Inferior parietal cortex (tissue), 1 donor: ENCODE results near the gene AUTS2.
"Not testable (repeated sequence)": the region's sequence is repeated elsewhere in the genome, so short reads cannot be mapped to it uniquely, and the experiment has no call there.

Source experiments
- DNase-seq: peaks from one replicate; pipeline ENCODE4 v3.0.0-alpha.2; 2016; ENCODE audit errors: extremely low spot score

AUTS2 gene

GRCh38 chr7:70630440-70630817 lies 1032.2 kb downstream of the AUTS2 start:
- no peak for DNase-seq

- no peak for DNase-seq
Measured at GRCh38 chr7:70630818-70631457, 1032.7 kb downstream of the AUTS2 start.

DNA sequence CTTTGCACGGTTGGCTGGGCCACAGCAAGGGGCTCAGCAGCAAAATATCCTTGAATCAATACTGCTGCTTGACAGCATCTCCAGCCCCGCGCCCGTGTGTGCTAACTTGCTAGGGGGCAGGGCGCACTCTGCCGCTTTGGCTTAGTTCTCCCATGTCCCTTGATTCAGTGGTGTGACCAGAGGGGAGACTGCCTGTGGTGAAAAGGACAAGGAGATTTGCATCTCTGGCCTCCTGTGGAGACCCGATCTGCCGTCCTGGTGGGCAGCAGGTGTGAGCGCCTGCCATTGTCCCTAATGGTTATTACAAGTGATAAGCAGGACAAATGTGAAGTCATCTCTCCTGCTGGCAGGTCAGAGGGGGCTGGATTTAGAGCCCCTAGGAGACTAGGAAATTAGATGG lies 1033.4 kb downstream of the AUTS2 start:
- DNase-seq: no peak

- DNase-seq: no peak
Measured at GRCh38 chr7:70632400-70632799, 1034.1 kb downstream of the AUTS2 start.

GRCh38 chr7:70634071-70634470 lies 1035.8 kb downstream of the AUTS2 start:
- no peak for DNase-seq

DNA sequence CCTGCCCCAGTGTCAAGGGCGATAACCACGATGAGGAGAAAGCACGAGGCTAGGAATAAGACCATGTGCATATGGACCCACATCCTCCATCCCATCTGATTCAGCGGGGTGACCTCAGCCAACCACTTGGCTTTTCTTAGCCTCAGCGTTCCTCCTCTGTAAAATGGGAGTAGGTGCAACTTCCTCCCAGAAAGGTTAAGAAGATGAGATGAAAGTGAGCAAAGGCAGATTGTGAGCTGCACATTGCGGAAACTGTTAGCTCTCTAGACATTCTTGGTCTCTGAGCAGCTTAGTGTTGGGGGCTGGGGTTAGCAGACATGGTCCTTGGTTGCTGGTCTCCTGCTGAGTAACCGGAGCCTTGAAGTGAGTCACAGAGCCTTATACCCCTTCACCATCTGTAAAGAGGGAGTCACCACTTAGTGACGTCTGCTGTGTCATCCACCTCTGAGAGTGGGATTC lies 1036.4 kb downstream of the AUTS2 start:
- no peak for DNase-seq

DNA sequence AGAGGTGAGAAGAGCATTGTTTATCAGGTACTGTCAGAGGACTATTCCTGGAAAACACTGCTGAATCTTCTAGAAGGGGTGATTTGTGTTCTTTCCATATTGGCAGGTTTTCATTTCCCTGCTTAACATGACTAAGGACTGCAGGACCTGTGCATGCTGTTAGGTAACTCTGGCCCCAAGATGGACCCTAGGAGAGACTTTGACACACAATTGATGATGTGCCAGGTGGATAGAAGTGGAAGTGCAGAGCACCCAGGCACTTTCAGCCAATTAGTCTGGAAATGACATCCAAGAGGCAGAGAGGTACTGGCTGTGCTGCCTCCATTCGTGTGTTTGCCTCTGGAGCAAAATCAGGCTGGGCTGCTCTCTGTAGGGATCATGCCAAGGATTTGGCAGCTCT lies 1037.4 kb downstream of the AUTS2 start:
- DNase-seq: no peak

DNA sequence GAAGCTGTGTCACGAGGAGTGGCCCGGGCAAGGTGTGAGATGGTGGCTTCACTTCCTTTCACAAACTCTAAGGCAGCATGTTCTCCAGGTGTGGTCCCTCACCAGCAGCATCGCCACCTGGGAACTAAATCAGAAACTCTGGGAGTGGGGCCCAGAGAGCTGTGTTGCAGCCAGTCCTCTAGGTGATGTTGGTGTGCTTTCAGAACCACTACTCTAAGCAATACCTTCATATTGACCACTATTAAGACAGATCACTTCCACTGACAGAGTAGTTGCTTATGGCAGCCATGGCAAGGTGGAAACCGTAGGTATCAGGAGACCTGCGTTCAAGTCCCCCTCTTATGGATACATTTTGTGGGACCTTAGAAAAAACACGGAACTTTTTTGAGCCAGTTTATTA lies 1037.9 kb downstream of the AUTS2 start:
- DNase-seq: no peak

DNA sequence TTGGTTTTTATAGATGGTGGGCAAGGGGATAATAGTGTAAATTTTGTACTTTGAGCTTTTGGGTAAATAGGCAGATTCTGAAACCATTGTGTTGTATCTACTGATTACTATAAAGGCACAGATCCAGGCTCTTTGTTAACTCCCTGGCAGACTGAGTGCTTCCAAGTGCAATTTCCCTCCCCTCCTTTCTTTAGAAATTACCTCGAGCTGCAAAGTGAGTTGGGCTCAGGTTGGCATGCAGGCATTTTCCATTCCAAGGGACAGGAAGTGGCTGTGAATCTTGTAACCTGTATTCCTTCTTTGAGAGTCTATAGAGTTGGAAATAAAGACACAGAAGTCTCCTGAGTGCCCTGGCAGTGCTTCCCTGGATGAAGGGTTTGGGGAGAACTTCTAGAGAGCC lies 1039.5 kb downstream of the AUTS2 start:
- no peak for DNase-seq

- DNase-seq: no peak
Measured at GRCh38 chr7:70638158-70639107, 1040.2 kb downstream of the AUTS2 start.

DNA sequence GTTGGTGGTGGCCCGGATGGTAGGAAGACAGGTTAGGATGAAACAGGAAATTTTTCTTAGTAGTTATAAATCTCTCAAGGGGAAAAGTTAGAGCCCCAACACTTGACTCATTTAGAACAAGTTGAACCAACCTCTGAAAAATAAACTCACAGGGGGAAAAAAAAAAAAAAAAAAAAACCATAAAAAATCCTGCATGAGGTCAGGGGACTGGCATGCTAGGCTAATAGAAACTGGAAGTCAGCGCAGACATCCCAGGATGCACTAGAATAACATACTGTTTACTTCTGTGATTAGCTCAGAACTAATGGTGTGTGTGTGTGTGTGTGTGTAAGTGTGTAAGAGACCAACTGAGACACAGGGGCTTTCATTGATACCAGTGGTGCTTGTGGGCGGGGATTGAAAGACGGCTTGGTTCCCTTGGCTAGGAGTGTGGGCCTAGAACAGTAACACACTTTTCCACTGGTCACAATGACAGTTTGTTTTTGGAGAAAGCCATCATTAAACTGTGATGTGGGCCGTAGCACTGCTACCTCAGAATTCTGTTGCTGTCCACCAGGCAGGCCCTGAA lies 1042.1 kb downstream of the AUTS2 start:
- DNase-seq: no peak

DNA sequence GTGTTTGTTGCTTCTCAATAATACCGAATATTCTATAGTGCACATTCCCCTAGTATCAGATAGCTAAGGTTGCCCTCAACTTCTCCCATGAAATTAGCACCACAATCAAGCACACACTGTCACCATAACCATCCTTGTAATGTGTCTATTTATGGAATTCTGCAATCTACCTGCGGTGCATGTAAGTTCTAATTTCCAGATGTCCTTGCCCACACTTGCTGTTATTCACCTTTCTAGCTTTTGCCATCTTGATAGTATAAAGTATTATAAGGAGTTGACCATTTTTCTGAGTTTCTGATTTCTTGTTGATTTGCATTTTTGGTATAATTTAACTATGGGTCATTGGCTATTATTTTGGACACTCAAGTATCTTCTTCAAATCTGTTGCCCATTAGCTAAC lies 1043.6 kb downstream of the AUTS2 start:
- no peak for DNase-seq

DNA sequence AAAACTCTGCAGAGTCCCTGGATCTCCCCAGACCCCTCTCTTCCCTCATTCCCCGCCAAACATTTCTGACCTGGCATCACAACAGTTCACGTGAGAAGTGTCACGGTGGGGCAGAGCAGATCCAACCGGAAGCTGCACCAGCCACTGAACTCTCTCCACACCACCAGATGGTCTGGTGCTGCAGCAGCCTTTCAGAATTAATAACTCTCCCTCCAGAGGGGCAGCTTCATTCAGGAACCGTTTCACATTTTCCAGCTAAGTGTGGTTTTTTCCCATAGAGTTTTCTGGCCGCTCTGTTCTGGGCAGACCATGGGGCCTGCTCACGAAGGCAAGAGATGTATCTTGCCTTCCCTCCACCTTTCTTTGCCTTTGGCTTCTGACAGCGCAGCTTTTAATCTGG lies 1047.0 kb downstream of the AUTS2 start:
- DNase-seq: no peak

DNA sequence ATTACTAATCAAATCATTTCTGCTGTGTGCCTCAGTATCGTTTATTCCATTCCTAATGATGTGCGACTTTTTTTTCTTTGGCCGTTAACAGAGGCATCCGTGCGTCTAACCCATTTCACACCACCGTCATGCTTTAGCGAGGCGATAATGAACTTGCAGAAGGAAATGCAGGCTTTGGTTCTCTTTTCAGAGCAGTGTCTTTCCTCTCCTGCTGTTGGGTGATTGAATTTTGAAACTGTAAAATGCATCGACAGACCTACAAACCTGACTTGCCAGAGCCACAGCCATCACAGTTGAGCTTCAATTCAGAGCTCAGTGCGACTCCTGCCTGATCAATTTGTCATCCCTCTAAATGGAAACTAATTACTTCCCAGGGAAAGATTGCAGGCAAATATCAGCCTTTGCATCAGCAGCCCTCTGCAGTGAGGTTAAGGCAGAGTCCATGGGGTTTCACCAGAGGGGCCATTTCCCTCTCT lies 1047.6 kb downstream of the AUTS2 start:
- DNase-seq: no peak

- no peak for DNase-seq
Measured at GRCh38 chr7:70646536-70647248, 1048.4 kb downstream of the AUTS2 start.

DNA sequence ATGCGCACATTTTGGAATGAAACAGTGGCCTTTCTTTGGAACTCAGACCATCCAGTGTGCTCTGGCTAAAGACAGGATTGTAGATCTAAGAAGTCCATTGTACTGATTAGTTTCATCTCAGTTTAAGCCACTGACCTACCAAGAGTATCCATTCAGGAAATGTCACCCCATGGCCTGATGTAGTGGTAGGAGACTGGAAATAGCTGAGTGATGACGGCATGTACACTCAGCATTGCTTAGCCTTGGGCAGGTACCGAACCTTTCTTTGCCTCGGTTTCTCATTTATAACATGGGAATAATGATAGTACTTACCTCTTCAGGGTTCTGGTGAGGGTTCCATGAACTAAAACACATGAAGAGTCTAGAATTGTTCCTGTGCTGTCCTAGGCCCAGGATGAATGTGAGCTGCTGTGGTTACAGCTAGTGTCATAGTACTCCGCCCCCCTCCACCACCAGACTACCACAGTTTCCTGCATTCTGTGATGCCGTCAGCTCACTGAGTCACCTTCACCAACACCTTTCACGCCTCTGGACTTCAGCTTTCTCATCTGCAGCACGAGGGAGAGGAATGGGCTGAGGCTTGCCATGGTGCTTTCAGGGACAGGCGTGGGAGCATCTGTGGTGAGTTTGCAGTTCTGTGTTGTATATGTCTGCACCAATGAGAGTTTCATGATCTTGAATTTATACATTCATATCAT lies 1049.7 kb downstream of the AUTS2 start:
- DNase-seq: no peak

DNA sequence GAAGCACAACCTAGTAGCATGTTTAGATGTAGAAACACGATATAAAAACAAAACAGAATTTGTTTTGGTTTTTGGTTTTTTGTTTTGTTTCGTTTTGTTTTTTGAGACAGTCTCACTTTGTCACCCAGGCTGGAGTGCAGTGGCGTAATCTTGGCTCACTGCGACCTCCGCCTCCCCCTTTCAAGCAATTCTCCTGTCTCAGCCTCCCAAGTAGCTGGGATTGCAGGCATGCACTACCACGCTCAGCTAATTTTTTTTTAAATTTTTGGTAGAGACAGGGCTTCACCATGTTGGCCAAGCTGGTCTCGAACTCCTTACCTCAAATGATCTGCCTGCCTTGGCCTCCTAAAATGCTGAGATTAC lies 1050.2 kb downstream of the AUTS2 start:
- not testable (repeated sequence) for DNase-seq

DNA sequence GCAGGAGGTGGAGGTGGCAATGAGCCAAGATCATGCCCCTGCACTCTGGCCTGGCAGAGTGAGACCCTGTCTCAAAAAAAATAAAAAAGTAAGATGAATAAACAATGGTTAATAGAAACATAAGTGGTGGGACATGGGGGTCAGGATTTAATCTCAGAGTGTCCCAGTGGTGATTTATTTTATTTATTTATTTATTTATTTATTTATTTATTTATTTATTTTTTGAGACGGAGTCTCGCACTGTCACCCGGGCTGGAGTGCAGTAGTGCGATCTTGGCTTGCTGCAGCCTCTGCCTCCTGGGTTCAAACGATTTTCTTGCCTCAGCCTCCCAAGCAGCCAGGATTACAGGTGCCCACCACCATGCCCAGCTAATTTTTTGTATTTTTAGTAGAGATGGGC lies 1051.0 kb downstream of the AUTS2 start:
- DNase-seq: no peak

DNA sequence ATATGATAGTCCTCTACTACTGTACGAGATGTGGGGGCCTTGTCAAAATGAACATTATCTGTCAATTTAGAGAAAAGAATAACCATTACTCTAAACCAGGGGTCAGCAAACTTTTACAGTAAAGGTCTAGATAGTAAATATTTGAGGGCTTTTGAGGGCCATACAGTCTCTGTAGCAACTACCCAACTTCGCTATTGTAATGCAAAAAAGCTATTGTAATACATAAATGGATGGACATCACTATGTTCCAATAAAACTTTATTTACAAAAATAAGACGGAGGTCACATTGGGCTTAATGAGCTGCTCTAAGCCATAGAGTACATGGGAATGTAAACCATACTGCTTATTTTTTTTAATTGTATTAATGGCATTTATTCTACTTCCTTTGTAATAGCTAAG lies 1055.9 kb downstream of the AUTS2 start:
- no peak for DNase-seq

GRCh38 chr7:70654979-70655378 lies 1056.7 kb downstream of the AUTS2 start:
- no peak for DNase-seq

GRCh38 chr7:70655694-70656093 lies 1057.4 kb downstream of the AUTS2 start:
- no peak for DNase-seq
